K562 (cell line): ENCODE data around the gene GPR108. TPM values are rescaled to one million over a fixed set of nuclear protein-coding genes. Genes with fewer than 3 reads are reported as not detected.

ENCODE experiments used
- CREBBP ChIP-seq: IDR thresholded peaks from one replicate; pipeline ENCODE4 v1.6.1; 2012; ENCODE audit warnings: low read depth, mild to moderate bottlenecking, control low read depth, inconsistent platforms, low read length
- DEAF1 ChIP-seq: fragments of 450-650 bp; formaldehyde crosslinking; IDR thresholded peaks from 2 replicates; pipeline ENCODE4 v1.4.0; 2020; ENCODE audit warnings: mild to moderate bottlenecking, moderate library complexity
- KAT8 ChIP-seq: fragments of 450-650 bp; IDR thresholded peaks from 2 replicates; pipeline ENCODE4 v1.6.1; 2016; ENCODE audit warnings: low read depth, mild to moderate bottlenecking
- KDM5B ChIP-seq: fragments of 200-600 bp; sonication (generic); IDR thresholded peaks from 2 replicates; pipeline ENCODE4 v1.6.1; 2012; ENCODE audit warnings: low read depth, mild to moderate bottlenecking, moderate library complexity, low read length, control low read depth, inconsistent platforms; ENCODE audit not compliant: insufficient replicate concordance
- NCOA6 ChIP-seq: fragments of 450-650 bp; IDR thresholded peaks from 2 replicates; pipeline ENCODE4 v1.6.1; 2017; ENCODE audit warnings: mild to moderate bottlenecking
- PTRF ChIP-seq: fragments of 450-650 bp; IDR thresholded peaks from 2 replicates; pipeline ENCODE4 v1.6.1; 2016; ENCODE audit warnings: mild to moderate bottlenecking, missing genetic modification characterization, missing compliant biosample characterization
- SAFB ChIP-seq: fragments of 200-400 bp; formaldehyde crosslinking; IDR thresholded peaks from 2 replicates; pipeline ENCODE4 v1.6.1; 2017; ENCODE audit warnings: low read depth, low read length, borderline replicate concordance
- SIX5 ChIP-seq, 2 experiments: IDR thresholded peaks; 2 replicates each; pipeline ENCODE4 v1.6.1; 2011; ENCODE audit warnings: low read length in 2 of 2, borderline replicate concordance in 1 of 2, low read depth in 1 of 2, mild to moderate bottlenecking in 1 of 2, moderate library complexity in 1 of 2; ENCODE audit not compliant: insufficient read depth in 1 of 2
- ZC3H4 ChIP-seq: sonication (generic); formaldehyde crosslinking; IDR thresholded peaks from 2 replicates; pipeline ENCODE4 v1.9.0; 2021; ENCODE audit warnings: missing genetic modification reagents, borderline replicate concordance
- ZNF668 ChIP-seq: fragments of 250-450 bp; sonication (Bioruptor Pico); IDR thresholded peaks from 2 replicates; pipeline ENCODE4 v1.8.0; 2022; ENCODE audit warnings: mild to moderate bottlenecking, inconsistent platforms
- polyA plus RNA-seq, 8 experiments: library from polyadenylated mRNA; depleted of rRNA in 4 of 8; stranded (reverse) in 5 of 8; unstranded in 3 of 8; fragments of >200 nt; fragmentation: Nextera tagmentation in 2 of 8; fragmentation: Illumina TruSeq in 1 of 8; extraction: Ambion mirVana in 2 of 8; extraction: Trizol in 1 of 8; gene quantifications; 2 replicates each; pipeline versions ENCODE4 v1.2.1 to v1.2.3, GENCODE V29; 2011 to 2014; ENCODE audit warnings: inconsistent platforms in 1 of 8, missing spikeins in 1 of 8
- total RNA-seq, 7 experiments: library from RNA; depleted of rRNA in 6 of 7; stranded (reverse); fragments of >200 nt in 6 of 7; fragmentation: Illumina TruSeq in 2 of 7; extraction: Trizol in 2 of 7; gene quantifications; 2 replicates each; pipeline versions ENCODE4 v1.2.1 to v1.2.3, GENCODE V29; 2011 to 2021; ENCODE audit warnings: low replicate concordance in 1 of 7

Gene GPR108
- total and polyA plus RNA-seq, 9 of the 15 experiments (the other 6 are each of a cell fraction or from before 2014, with no cell fraction given) = 2.4 to 33.2 (median 24.4) TPM

DNA sequence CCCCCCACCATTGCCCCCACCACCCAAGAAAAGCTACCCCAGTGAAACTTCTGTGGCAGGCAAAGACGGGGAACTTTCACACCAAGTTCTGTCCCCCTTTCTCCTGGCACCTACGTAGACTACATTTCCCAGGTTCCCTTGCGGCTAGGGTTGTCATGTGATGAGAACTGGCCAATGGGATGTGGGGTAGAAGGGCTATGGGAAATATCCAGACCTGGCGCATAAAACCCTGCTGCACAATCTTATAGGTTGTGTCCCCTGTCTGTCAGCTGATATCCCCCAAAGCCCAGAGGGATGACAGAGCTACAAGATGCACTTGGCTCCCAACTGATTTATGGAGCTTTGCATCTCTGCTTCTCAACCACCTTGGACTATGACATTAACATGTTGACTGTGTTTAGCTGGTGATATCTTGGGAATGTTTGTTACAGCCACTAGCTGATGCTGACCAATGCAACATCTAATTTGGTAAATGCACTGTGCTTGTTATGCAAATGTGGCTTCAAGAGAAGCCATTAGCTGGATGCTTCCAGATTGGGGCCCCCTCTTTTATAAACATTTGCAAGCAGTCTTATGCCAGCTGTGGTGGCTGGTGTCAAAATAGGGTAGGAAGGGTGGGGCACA lies 23.8 kb upstream of the GPR108 start (continued):
- TF ChIP-seq DEAF1 (no peak), SAFB (no peak), NCOA6 (no peak), ZC3H4 (no peak), SIX5 (IDR thresholded peaks at IDR 0.05; ENCODE audit: borderline replicate concordance in 1 of 2, insufficient read depth in 1 of 2, low read depth in 1 of 2, low read length in 2 of 2) (peak; percentile 69 to 70), KDM5B (no peak), KAT8 (no peak), PTRF (tag) (no peak), ZNF668 (CRISPR knock-in tag) (no peak), CREBBP (no peak)
